K562 (cell line): ENCODE measurements around the gene CNDP2. TPM values are rescaled to one million over a fixed set of nuclear protein-coding genes. Genes with fewer than 3 reads are reported as not detected.

Experiments used
- CHD2 ChIP-seq: IDR thresholded peaks from 2 replicates; pipeline ENCODE4 v1.6.1; 2011; ENCODE audit warnings: low read depth, low read length
- E2F6 ChIP-seq, 2 experiments: IDR thresholded peaks; 2 replicates each; pipeline ENCODE4 v1.6.1; 2011; ENCODE audit warnings: borderline replicate concordance in 1 of 2, control low read depth in 1 of 2, low read depth in 1 of 2, low read length in 1 of 2, mild to moderate bottlenecking in 1 of 2, mixed read lengths in 1 of 2, moderate library complexity in 1 of 2; ENCODE audit not compliant: insufficient read depth in 1 of 2, insufficient read length in 1 of 2, poor library complexity in 1 of 2, severe bottlenecking in 1 of 2; ENCODE audit errors: extremely low read depth in 1 of 2
- MYC ChIP-seq, 2 experiments: fragments of 250-450 bp in 1 of 2; sonication (Bioruptor Pico) in 1 of 2; IDR thresholded peaks; 2 replicates each; pipeline versions ENCODE4 v1.5.1 to v1.6.1; 2012 to 2021; ENCODE audit warnings: low read depth in 2 of 2, borderline replicate concordance in 1 of 2, improper control_type of control experiment in 1 of 2, low read length in 1 of 2, mild to moderate bottlenecking in 1 of 2, moderate library complexity in 1 of 2
- NCOR1 ChIP-seq: fragments of 450-650 bp; IDR thresholded peaks from 2 replicates; pipeline ENCODE4 v1.6.1; 2016; ENCODE audit warnings: mild to moderate bottlenecking, moderate library complexity
- RBM14 ChIP-seq: fragments of 200-400 bp; formaldehyde crosslinking; IDR thresholded peaks from 2 replicates; pipeline ENCODE4 v1.6.1; 2018; ENCODE audit warnings: low read depth, mild to moderate bottlenecking, low read length, moderate library complexity, borderline replicate concordance; ENCODE audit not compliant: insufficient read depth
- RUNX1 ChIP-seq: sonication (generic); IDR thresholded peaks from 2 replicates; pipeline ENCODE4 v1.6.1; 2016; ENCODE audit warnings: antibody characterized with exemption, low read depth
- TOE1 ChIP-seq, 2 experiments: fragments of 450-650 bp in 1 of 2; sonication (generic) in 1 of 2; formaldehyde crosslinking in 1 of 2; IDR thresholded peaks; 2 replicates each; pipeline versions ENCODE4 v1.7.1 to v1.8.0; 2016 to 2022; ENCODE audit warnings: borderline replicate concordance in 2 of 2, mild to moderate bottlenecking in 2 of 2, antibody characterized with exemption in 1 of 2, inconsistent platforms in 1 of 2, low read depth in 1 of 2, missing genetic modification reagents in 1 of 2, moderate library complexity in 1 of 2
- ZBTB17 ChIP-seq: fragments of 450-650 bp; formaldehyde crosslinking; IDR thresholded peaks from 2 replicates; pipeline ENCODE4 v1.4.0; 2020; ENCODE audit warnings: mild to moderate bottlenecking
- ZNF766 ChIP-seq: fragments of 200-800 bp; sonication (Bioruptor generic); conservative IDR thresholded peaks from 2 replicates; pipeline ENCODE4 v1.6.1; 2016; ENCODE audit warnings: missing genetic modification characterization, missing compliant biosample characterization
- polyA plus RNA-seq, 8 experiments: library from polyadenylated mRNA; depleted of rRNA in 4 of 8; stranded (reverse) in 5 of 8; unstranded in 3 of 8; fragments of >200 nt; fragmentation: Nextera tagmentation in 2 of 8; fragmentation: Illumina TruSeq in 1 of 8; extraction: Ambion mirVana in 2 of 8; extraction: Trizol in 1 of 8; gene quantifications; 2 replicates each; pipeline versions ENCODE4 v1.2.1 to v1.2.3, GENCODE V29; 2011 to 2014; ENCODE audit warnings: inconsistent platforms in 1 of 8, missing spikeins in 1 of 8
- total RNA-seq, 7 experiments: library from RNA; depleted of rRNA in 6 of 7; stranded (reverse); fragments of >200 nt in 6 of 7; fragmentation: Illumina TruSeq in 2 of 7; extraction: Trizol in 2 of 7; gene quantifications; 2 replicates each; pipeline versions ENCODE4 v1.2.1 to v1.2.3, GENCODE V29; 2011 to 2021; ENCODE audit warnings: low replicate concordance in 1 of 7

Gene CNDP2
- total and polyA plus RNA-seq, 9 of the 15 experiments (the other 6 are each of a cell fraction or from before 2014, with no cell fraction given), result 34.1 to 128 (median 53.8) TPM

- no peak for TF ChIP-seq RBM14
- TF ChIP-seq MYC (IDR thresholded peaks at IDR 0.05; ENCODE audit: low read depth, low read length), result peak; percentile 45; the same call in 1 of the 2 replicates
- TF ChIP-seq MYC (CRISPR knock-in tag; IDR thresholded peaks at IDR 0.05; ENCODE audit: borderline replicate concordance, low read depth), result no peak
- no peak for TF ChIP-seq ZBTB17 (CRISPR knock-in tag)
- peak in 1 of 2 experiments; percentile 45 for TF ChIP-seq E2F6 (IDR thresholded peaks at IDR 0.05; ENCODE audit: borderline replicate concordance in 1 of 2, extremely low read depth in 1 of 2, insufficient read depth in 1 of 2, insufficient read length in 1 of 2, low read depth in 1 of 2, low read length in 1 of 2, poor library complexity in 1 of 2, severe bottlenecking in 1 of 2)
- TF ChIP-seq NCOR1, result no peak
- TF ChIP-seq TOE1 (IDR thresholded peaks at IDR 0.05; ENCODE audit: borderline replicate concordance), result peak; percentile 55; the same call in 1 of the 2 replicates
- no peak for TF ChIP-seq TOE1 (CRISPR knock-in tag; IDR thresholded peaks at IDR 0.05; ENCODE audit: borderline replicate concordance, low read depth)
- peak; percentile 61; the same call in 1 of the 2 replicates for TF ChIP-seq ZNF766 (CRISPR knock-in tag)
- no peak for TF ChIP-seq RUNX1
- TF ChIP-seq CHD2, result 0 out of 2 replicates have a peak, but pooled peaks have one; percentile 76
Measured at GRCh38 chr18:74479486-74480148, 16.5 kb upstream of the CNDP2 start (continued).
